ENCODE data around the gene TMEM117. TPM values are rescaled to one million over a fixed set of nuclear protein-coding genes. Genes with fewer than 3 reads are reported as not detected.

TMEM117 gene
- total RNA-seq, 1 donor from 2014 or later, result 0.82 TPM

GRCh38 chr12:43973385-43973784 is 137.5 kb downstream of the TMEM117 start:
- Mint-ChIP-seq H3K9me3 (no peaks in the 10 kb centered on the region), H3K4me1 (no peaks in the 10 kb centered on the region), H3K4me3 (no peak overlapping the region), H3K27ac (no peak overlapping the region), H3K27me3 (no peaks in the 10 kb centered on the region), H3K36me3 (ENCODE audit: low read depth) (no peaks in the 10 kb centered on the region)
- no peak for DNase-seq
- intact Hi-C loops (cut with micrococcal nuclease), result no loop called here

- Mint-ChIP-seq H3K4me1 (no peaks in the 10 kb centered on the region), H3K4me3 (no peak overlapping the region), H3K9me3 (no peaks in the 10 kb centered on the region), H3K36me3 (ENCODE audit: low read depth) (no peaks in the 10 kb centered on the region), H3K27ac (no peak overlapping the region), H3K27me3 (no peaks in the 10 kb centered on the region)
- no peak for DNase-seq
- intact Hi-C loops (cut with micrococcal nuclease), result no loop called here
These were observed 138.1 kb downstream of the TMEM117 start for GRCh38 chr12:43973993-43974392.

- no peaks in the 10 kb centered on the region for H3K27me3 Mint-ChIP-seq
- H3K4me3 Mint-ChIP-seq, result no peak overlapping the region
- H3K9me3 Mint-ChIP-seq, result no peaks in the 10 kb centered on the region
- intact Hi-C loops (cut with micrococcal nuclease), result no loop called here
- H3K36me3 Mint-ChIP-seq (ENCODE audit: low read depth), result no peaks in the 10 kb centered on the region
- no peak overlapping the region for H3K27ac Mint-ChIP-seq
- H3K4me1 Mint-ChIP-seq, result no peaks in the 10 kb centered on the region
- DNase-seq, result no peak
These were observed 140.1 kb downstream of the TMEM117 start for GRCh38 chr12:43976027-43976426.

GRCh38 chr12:43978556-43978955 is 142.7 kb downstream of the TMEM117 start:
- intact Hi-C loops (cut with micrococcal nuclease), result no loop called here
- no peaks in the 10 kb centered on the region for H3K4me1 Mint-ChIP-seq
- H3K4me3 Mint-ChIP-seq, result no peak overlapping the region
- H3K9me3 Mint-ChIP-seq, result no peaks in the 10 kb centered on the region
- H3K27ac Mint-ChIP-seq, result no peak overlapping the region
- DNase-seq, result no peak
- H3K27me3 Mint-ChIP-seq, result no peaks in the 10 kb centered on the region
- no peaks in the 10 kb centered on the region for H3K36me3 Mint-ChIP-seq (ENCODE audit: low read depth)

GRCh38 chr12:43979450-43979849 is 143.6 kb downstream of the TMEM117 start:
- H3K9me3 Mint-ChIP-seq, result no peaks in the 10 kb centered on the region
- intact Hi-C loops (cut with micrococcal nuclease), result no loop called here
- no peaks in the 10 kb centered on the region for H3K36me3 Mint-ChIP-seq (ENCODE audit: low read depth)
- no peak overlapping the region for H3K27ac Mint-ChIP-seq
- no peak for DNase-seq
- H3K4me3 Mint-ChIP-seq, result no peak overlapping the region
- no peaks in the 10 kb centered on the region for H3K27me3 Mint-ChIP-seq
- H3K4me1 Mint-ChIP-seq, result no peaks in the 10 kb centered on the region

- intact Hi-C loops (cut with micrococcal nuclease), result no loop called here
- Mint-ChIP-seq H3K9me3 (no peaks in the 10 kb centered on the region), H3K27me3 (no peaks in the 10 kb centered on the region), H3K36me3 (ENCODE audit: low read depth) (no peaks in the 10 kb centered on the region), H3K4me3 (no peak overlapping the region), H3K4me1 (no peaks in the 10 kb centered on the region), H3K27ac (no peak overlapping the region)
- no peak for DNase-seq
These were observed 144.8 kb downstream of the TMEM117 start for GRCh38 chr12:43980627-43981191.

- no peaks in the 10 kb centered on the region for H3K9me3 Mint-ChIP-seq
- no peak overlapping the region for H3K27ac Mint-ChIP-seq
- intact Hi-C loops (cut with micrococcal nuclease), result no loop called here
- H3K27me3 Mint-ChIP-seq, result no peaks in the 10 kb centered on the region
- H3K4me3 Mint-ChIP-seq, result no peak overlapping the region
- no peaks in the 10 kb centered on the region for H3K4me1 Mint-ChIP-seq
- DNase-seq, result no peak
- H3K36me3 Mint-ChIP-seq (ENCODE audit: low read depth), result no peaks in the 10 kb centered on the region
These were observed 145.8 kb downstream of the TMEM117 start for GRCh38 chr12:43981726-43982125.

- Mint-ChIP-seq H3K4me3 (no peak overlapping the region), H3K4me1 (no peaks in the 10 kb centered on the region), H3K27ac (no peak overlapping the region), H3K36me3 (ENCODE audit: low read depth) (no peaks in the 10 kb centered on the region), H3K27me3 (no peaks in the 10 kb centered on the region), H3K9me3 (no peaks in the 10 kb centered on the region)
- DNase-seq, result no peak
- intact Hi-C loops (cut with micrococcal nuclease), result no loop called here
These were observed 146.7 kb downstream of the TMEM117 start for GRCh38 chr12:43982544-43982943.

- Mint-ChIP-seq H3K4me3 (no peak overlapping the region), H3K4me1 (peaks cover 7% of the 10 kb centered on the region), H3K36me3 (ENCODE audit: low read depth) (no peaks in the 10 kb centered on the region), H3K9me3 (no peaks in the 10 kb centered on the region), H3K27ac (no peak overlapping the region), H3K27me3 (no peaks in the 10 kb centered on the region)
- no peak for DNase-seq
- intact Hi-C loops (cut with micrococcal nuclease), result no loop called here
These were observed 153.1 kb downstream of the TMEM117 start for GRCh38 chr12:43988838-43989560.

- Mint-ChIP-seq H3K27me3 (no peaks in the 10 kb centered on the region), H3K27ac (no peak overlapping the region), H3K4me1 (peaks cover 7% of the 10 kb centered on the region), H3K36me3 (ENCODE audit: low read depth) (no peaks in the 10 kb centered on the region), H3K4me3 (no peak overlapping the region), H3K9me3 (no peaks in the 10 kb centered on the region)
- DNase-seq, result no peak
- intact Hi-C loops (cut with micrococcal nuclease), result no loop called here
These were observed 157.0 kb downstream of the TMEM117 start for GRCh38 chr12:43992856-43993255.

GRCh38 chr12:44000309-44000952 is 164.6 kb downstream of the TMEM117 start:
- H3K4me3 Mint-ChIP-seq, result no peak overlapping the region
- no peaks in the 10 kb centered on the region for H3K4me1 Mint-ChIP-seq
- H3K27me3 Mint-ChIP-seq, result no peaks in the 10 kb centered on the region
- H3K9me3 Mint-ChIP-seq, result no peaks in the 10 kb centered on the region
- no peak overlapping the region for H3K27ac Mint-ChIP-seq
- intact Hi-C loops (cut with micrococcal nuclease), result no loop called here
- DNase-seq, result peak; percentile 72
- no peaks in the 10 kb centered on the region for H3K36me3 Mint-ChIP-seq (ENCODE audit: low read depth)

- Mint-ChIP-seq H3K9me3 (peaks cover under 1% of the 10 kb centered on the region), H3K27me3 (no peaks in the 10 kb centered on the region), H3K36me3 (ENCODE audit: low read depth) (no peaks in the 10 kb centered on the region), H3K4me3 (no peak overlapping the region), H3K4me1 (no peaks in the 10 kb centered on the region), H3K27ac (no peak overlapping the region)
- intact Hi-C loops (cut with micrococcal nuclease), result no loop called here
- no peak for DNase-seq
These were observed 166.7 kb downstream of the TMEM117 start for GRCh38 chr12:44002607-44003006.

- no peaks in the 10 kb centered on the region for H3K4me1 Mint-ChIP-seq
- DNase-seq, result no peak
- no peak overlapping the region for H3K4me3 Mint-ChIP-seq
- H3K27ac Mint-ChIP-seq, result no peak overlapping the region
- no peaks in the 10 kb centered on the region for H3K36me3 Mint-ChIP-seq (ENCODE audit: low read depth)
- no peaks in the 10 kb centered on the region for H3K27me3 Mint-ChIP-seq
- peaks cover 4% of the 10 kb centered on the region for H3K9me3 Mint-ChIP-seq
- intact Hi-C loops (cut with micrococcal nuclease), result no loop called here
These were observed 167.8 kb downstream of the TMEM117 start for GRCh38 chr12:44003721-44004120.

GRCh38 chr12:44015333-44015941 is 179.6 kb downstream of the TMEM117 start:
- Mint-ChIP-seq H3K4me3 (no peak overlapping the region), H3K27ac (no peak overlapping the region), H3K36me3 (ENCODE audit: low read depth) (no peaks in the 10 kb centered on the region), H3K9me3 (no peaks in the 10 kb centered on the region), H3K4me1 (no peaks in the 10 kb centered on the region), H3K27me3 (peaks cover 3% of the 10 kb centered on the region)
- intact Hi-C loops (cut with micrococcal nuclease), result loop anchor here (1.0 kb wide), 1 partner anchor 916 kb away; no protein-coding TSS in a partner anchor
- DNase-seq, result peak; percentile 66

Data from activated CD4-positive, alpha-beta T cell treated with anti-CD3 and anti-CD28 coated beads, Interleukin-2, amount 10 ng/mL, durations not matched to agents 24 days and 14 days (primary cell).